GM18870 (cell line): ENCODE results near the gene NDUFS8.

Source experiments
- ATAC-seq: cut with Tn5 transposase; IDR thresholded peaks from one replicate; pipeline ENCODE4 v1.9.1; 2021; ENCODE audit warnings: moderate library complexity; ENCODE audit not compliant: unreplicated experiment

NDUFS8 gene

DNA sequence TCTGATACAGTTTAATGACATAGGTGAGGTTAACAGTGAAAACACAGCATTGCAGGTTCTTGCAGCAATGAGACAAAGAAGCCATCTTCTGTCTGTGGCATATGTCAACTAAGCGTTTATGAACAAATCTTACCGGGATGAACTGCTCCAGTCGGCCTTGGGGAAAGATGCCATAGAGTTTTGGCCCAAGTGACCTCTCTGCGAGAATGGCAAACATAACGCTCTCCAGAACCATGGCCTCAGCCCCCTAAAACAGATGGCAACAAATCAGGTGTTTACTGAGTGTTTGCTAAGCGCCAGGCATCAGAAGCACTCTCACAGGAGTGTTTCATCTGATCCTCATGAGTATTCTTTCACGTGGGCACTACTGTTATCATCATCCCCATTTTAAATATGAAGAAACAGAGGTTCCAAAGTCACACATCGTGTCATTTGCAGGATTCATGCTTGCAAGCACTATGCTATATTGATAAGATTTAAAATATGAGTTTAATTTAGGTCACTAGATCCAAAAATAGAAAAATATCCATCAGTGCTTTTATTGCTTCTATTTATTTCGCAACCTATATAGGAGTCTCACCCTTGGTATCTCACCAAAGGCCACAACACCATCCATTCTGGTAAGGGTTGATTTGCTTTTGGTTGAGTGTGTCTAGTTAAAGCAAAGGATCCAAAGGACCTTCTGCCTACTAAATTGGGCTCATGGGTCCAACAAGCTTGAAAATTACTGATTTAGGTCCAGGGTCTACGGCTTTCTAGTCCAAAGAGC lies 44.3 kb downstream of the NDUFS8 start:
- no peak for ATAC-seq

DNA sequence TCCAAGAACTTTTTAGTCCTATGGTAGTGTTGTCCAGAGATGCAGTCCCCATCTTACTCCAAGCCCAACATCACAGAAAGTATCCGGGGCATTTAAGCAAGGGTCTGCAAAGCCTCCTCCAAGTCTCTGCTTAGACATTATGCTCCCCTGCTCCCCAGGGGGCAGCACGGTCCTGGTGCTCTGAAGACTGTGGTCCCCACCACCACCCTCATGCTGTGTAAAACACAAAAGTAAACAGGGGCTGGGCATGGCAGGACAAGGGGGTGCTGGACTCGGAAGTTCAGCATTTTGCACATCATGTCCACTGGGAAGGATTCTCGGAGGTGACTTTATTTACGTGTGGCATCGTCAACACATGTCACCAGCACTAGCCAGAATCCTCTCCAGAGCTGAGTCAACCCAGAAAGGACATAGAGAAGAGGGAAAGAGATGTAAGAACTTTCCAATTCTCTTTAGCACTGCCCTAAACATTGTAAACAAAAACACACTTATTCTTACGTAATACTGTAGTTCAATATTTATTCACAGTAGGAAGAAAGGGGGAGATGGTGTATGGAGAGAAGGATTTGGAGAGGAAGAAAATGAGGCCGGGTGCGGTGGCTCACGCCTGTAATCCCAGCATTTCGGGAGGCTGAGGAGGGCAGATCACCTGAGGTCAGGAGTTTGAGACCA lies 46.0 kb downstream of the NDUFS8 start:
- ATAC-seq, result no peak

DNA sequence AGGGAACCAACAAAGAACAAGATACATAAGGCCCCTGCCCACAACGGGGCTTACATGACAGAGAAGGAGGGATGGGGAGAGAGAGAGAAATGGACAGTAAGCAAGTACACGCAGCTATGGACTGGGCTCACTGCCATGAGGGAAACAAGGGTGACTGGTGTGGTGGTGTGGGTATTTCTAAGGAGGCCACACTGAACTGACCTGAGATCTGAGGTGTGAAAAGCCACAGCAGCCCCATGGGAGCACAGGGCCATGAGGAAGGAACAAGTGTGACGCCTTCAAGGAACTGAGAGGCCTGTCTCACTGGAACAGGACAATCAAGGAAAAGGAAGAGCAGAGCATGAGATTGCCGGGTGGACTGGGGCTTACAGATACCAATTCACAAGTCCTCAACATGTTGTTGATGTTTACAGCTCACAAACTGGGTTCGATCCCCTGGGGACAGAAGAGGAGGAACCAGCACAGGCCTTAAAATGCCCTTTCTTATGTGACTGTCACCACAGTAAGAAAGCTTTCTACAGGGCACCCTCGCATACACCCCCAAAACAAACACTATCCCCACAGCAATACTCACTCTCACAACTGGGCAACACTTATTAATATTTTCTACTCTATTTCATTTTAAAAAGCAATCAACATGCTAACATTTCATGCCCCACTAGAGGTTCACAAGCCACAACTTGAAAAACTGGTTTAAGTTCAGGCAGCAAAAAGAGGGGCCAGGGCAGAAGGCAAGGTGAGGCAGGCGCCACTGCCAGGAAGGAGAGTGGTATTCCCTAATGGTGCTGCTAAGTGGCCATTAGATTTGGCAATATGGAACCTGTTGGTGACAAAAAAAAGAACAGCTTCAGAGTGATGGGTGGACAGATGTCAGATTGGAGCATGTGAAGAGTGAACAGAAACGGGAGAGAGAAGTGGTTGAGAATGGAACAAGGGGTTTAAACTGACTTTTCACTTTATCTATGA lies 47.4 kb downstream of the NDUFS8 start:
- ATAC-seq, result no peak

DNA sequence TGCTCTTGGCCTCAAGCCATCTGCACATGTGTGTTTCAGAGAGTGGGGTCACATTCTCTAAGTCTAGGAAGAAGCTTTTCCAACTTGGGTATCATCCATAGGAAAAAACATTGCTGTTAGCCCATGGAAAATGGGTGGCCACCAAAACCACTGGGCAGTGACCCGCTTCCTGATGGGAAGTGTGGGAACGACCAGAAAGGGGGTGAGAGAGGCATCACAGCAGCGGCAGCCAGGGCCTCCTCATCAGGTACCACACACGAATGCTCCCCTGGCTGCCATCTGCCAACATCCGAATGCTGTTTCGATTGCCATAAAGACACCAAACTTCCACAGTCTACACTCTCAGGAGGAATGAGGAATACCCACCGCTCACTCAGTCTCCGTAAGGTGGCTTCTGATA lies 50.4 kb downstream of the NDUFS8 start:
- ATAC-seq, result no peak

DNA sequence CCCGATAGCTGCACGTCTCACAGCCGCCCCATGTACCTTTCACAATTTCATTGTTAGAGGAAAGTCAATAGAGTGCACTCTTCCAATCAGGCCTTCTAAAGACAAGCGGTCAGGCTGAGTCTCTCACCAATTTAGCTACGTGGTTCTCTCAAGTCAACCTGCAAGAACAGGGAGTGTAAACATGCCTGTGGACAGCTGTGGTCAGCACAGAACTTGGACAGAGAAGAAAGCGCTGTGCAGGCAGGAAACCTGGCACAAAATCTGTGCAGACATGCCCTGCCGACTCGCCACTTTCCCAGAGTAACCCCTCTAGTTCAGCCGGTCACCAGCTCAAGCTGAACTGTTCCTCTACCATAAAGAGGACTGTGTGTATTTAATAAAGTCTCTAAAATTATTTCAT lies 51.2 kb downstream of the NDUFS8 start:
- ATAC-seq, result no peak

DNA sequence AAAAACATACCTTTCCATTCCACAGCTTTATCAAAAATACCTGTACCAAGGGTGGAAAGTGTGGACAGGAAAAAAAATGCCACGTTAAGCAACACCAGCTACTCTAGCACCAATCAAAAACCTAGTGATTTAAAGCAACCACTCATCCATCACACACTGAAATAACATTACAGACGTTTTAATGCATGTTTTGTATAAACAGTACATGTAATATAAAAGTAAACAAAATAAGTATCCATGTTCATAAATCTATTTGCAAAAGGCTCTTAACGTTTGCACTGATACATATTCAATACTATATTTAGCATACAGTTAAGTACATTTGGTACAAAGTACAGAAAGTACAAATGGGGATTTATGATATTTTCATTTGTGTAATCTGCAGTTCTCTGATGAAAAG lies 52.0 kb downstream of the NDUFS8 start:
- no peak for ATAC-seq

DNA sequence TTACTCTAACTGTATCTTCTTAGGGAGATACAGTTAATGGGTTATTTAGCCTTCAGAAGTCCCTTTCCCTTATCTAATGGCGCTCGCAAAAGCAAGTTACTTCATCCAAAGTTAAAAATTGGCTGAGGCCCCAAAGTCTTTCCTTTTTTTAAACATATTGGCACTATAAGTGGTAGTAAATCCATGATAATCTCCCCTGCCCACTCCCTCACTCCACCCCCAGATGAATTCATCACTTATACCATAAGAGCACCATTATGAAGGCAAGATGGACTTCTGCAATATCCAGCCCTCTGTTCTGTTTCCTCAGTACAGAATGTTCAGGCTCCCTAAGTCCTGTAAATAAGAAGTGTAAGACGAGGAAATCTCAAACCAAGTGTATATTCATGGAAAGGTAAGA lies 53.0 kb downstream of the NDUFS8 start:
- ATAC-seq, result no peak
